ENCODE measurements around the gene PPP2R2D. TPM values are rescaled to one million over a fixed set of nuclear protein-coding genes. Genes with fewer than 3 reads are reported as not detected.

The PPP2R2D gene
- polyA plus RNA-seq, 1 of the 3 experiments (the other 2 are of a cell fraction), result 25.1 TPM

- Histone ChIP-seq H3K4me1 (ENCODE audit: control insufficient read depth in 1 of 2, insufficient read depth in 2 of 2, low read depth in 1 of 2, low read length in 1 of 2) (peaks cover 10 to 30% of the 10 kb centered on the region in 2 experiments; a peak in 2 of 4 replicates), H3K9me2 (no peaks in the 10 kb centered on the region), H3K27ac (ENCODE audit: low read depth in 2 of 2, low read length in 1 of 2) (no peak overlapping the region; a peak in 1 of 4 replicates), H2AFZ (ENCODE audit: low read depth) (no peak overlapping the region), H3F3A (replicated peaks; ENCODE audit: insufficient read depth) (peaks cover 7% of the 10 kb centered on the region), H3K36me3 (replicated peaks in 1 of 2; ENCODE audit: control insufficient read depth in 1 of 2, insufficient read depth in 2 of 2, low read length in 1 of 2) (peaks cover 0 to 2% of the 10 kb centered on the region in 2 experiments), H3K79me2 (ENCODE audit: insufficient read depth) (peaks cover 83% of the 10 kb centered on the region), H3K9ac (no peak overlapping the region), H3K9me3 (no peaks in the 10 kb centered on the region), H3K4me2 (peak overlapping the region; percentile 95; the same call in 1 of the 2 replicates), H3K4me3 (ENCODE audit: low read depth in 2 of 2, low read length in 1 of 2) (no peak overlapping the region), H4K20me1 (ENCODE audit: insufficient read depth) (peaks cover 64% of the 10 kb centered on the region), H3K27me3 (ENCODE audit: insufficient read depth) (no peaks in the 10 kb centered on the region)
- TF ChIP-seq JUND (IDR thresholded peaks at IDR 0.05) (no peak), CHD2 (IDR thresholded peaks at IDR 0.05; ENCODE audit: low read length, partially characterized antibody) (no peak), REST (IDR thresholded peaks at IDR 0.05; ENCODE audit: low read depth, low read length) (no peak), FOXM1 (IDR thresholded peaks at IDR 0.05; ENCODE audit: low read depth) (no peak), MXI1 (IDR thresholded peaks at IDR 0.05; ENCODE audit: low read depth, low read length) (no peak), RAD21 (IDR thresholded peaks at IDR 0.05; ENCODE audit: low read length) (no peak), GATA2 (CRISPR knock-in tag; IDR thresholded peaks at IDR 0.05) (no peak), NRF1 (IDR thresholded peaks at IDR 0.05; ENCODE audit: low read depth, low read length) (no peak), POLR2AphosphoS5 (IDR thresholded peaks at IDR 0.05; ENCODE audit: low read depth, low read length) (no peak), YY1 (IDR thresholded peaks at IDR 0.05; ENCODE audit: low read depth) (no peak), TCF12 (IDR thresholded peaks at IDR 0.05) (no peak), MEF2A (IDR thresholded peaks at IDR 0.05; ENCODE audit: borderline replicate concordance, low read depth) (no peak), SMC3 (IDR thresholded peaks at IDR 0.05; ENCODE audit: low read depth, low read length) (no peak), EP300 (IDR thresholded peaks at IDR 0.05; ENCODE audit: borderline replicate concordance in 1 of 2, low read depth in 1 of 2, low read length in 1 of 2) (no peak), EZH2phosphoT487 (IDR thresholded peaks at IDR 0.05; ENCODE audit: borderline replicate concordance, low read depth) (no peak), SIN3A (IDR thresholded peaks at IDR 0.05; ENCODE audit: borderline replicate concordance, low read depth, low read length) (no peak), ELF1 (IDR thresholded peaks at IDR 0.05) (no peak)
- TF ChIP-seq, protein P1, sequence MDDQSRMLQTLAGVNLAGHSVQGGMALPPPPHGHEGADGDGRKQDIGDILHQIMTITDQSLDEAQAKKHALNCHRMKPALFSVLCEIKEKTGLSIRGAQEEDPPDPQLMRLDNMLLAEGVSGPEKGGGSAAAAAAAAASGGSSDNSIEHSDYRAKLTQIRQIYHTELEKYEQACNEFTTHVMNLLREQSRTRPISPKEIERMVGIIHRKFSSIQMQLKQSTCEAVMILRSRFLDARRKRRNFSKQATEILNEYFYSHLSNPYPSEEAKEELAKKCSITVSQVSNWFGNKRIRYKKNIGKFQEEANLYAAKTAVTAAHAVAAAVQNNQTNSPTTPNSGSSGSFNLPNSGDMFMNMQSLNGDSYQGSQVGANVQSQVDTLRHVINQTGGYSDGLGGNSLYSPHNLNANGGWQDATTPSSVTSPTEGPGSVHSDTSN (IDR thresholded peaks at IDR 0.05), result no peak
- TF ChIP-seq, protein P2, sequence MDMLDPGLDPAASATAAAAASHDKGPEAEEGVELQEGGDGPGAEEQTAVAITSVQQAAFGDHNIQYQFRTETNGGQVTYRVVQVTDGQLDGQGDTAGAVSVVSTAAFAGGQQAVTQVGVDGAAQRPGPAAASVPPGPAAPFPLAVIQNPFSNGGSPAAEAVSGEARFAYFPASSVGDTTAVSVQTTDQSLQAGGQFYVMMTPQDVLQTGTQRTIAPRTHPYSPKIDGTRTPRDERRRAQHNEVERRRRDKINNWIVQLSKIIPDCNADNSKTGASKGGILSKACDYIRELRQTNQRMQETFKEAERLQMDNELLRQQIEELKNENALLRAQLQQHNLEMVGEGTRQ (IDR thresholded peaks at IDR 0.05; ENCODE audit: borderline replicate concordance, low read depth, low read length), result no peak
- TF ChIP-seq, protein P3, sequence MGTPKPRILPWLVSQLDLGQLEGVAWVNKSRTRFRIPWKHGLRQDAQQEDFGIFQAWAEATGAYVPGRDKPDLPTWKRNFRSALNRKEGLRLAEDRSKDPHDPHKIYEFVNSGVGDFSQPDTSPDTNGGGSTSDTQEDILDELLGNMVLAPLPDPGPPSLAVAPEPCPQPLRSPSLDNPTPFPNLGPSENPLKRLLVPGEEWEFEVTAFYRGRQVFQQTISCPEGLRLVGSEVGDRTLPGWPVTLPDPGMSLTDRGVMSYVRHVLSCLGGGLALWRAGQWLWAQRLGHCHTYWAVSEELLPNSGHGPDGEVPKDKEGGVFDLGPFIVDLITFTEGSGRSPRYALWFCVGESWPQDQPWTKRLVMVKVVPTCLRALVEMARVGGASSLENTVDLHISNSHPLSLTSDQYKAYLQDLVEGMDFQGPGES (IDR thresholded peaks at IDR 0.05; ENCODE audit: low read depth, low read length), result no peak
- ChIA-PET POLR2A (no interaction called here), CTCF (interaction anchor here (2.0 to 4.8 kb wide), 2 partner anchors 14 to 45 kb away, joined by 5 to 28 read pairs; no protein-coding TSS in a partner anchor)
- 97% methylated on average over 3 of the region's 3 CpGs for WGBS (ENCODE audit: low lambda C conversion rate)
- DNase-seq, result no peak
Measured at GRCh38 chr10:131978366-131978765, 77.6 kb downstream of the PPP2R2D start.

All from SK-N-SH (cell line).